H9 (cell line): ENCODE measurements around the gene ZRANB1. TPM values are rescaled to one million over a fixed set of nuclear protein-coding genes. Genes with fewer than 3 reads are reported as not detected.

ENCODE experiments used
- DNase-seq: peaks from one replicate; pipeline ENCODE4 v3.0.0-alpha.2; 2017
- H2AFZ ChIP-seq: one replicate; pipeline ENCODE4 v1.6.1; 2013; ENCODE audit warnings: mild to moderate bottlenecking, low read length, control low read depth, moderate library complexity
- H2AK5ac ChIP-seq: 2 replicates; pipeline ENCODE4 v1.6.1; 2013; ENCODE audit warnings: low read length, control low read depth, mixed read lengths; ENCODE audit not compliant: insufficient read length
- H2BK120ac ChIP-seq: one replicate; pipeline ENCODE4 v1.6.1; 2013; ENCODE audit warnings: low read depth, mild to moderate bottlenecking, low read length, control low read depth, inconsistent platforms; ENCODE audit not compliant: poor library complexity, severe bottlenecking
- H2BK12ac ChIP-seq: 2 replicates; pipeline ENCODE4 v1.6.1; 2013; ENCODE audit warnings: low read length, control low read depth, mixed read lengths, low read depth; ENCODE audit not compliant: insufficient read length
- H2BK15ac ChIP-seq: 2 replicates; pipeline ENCODE4 v1.6.1; 2013; ENCODE audit warnings: low read depth, low read length, control low read depth
- H2BK20ac ChIP-seq: one replicate; pipeline ENCODE4 v1.6.1; 2013; ENCODE audit warnings: low read depth, mild to moderate bottlenecking, low read length, control low read depth, inconsistent platforms; ENCODE audit not compliant: poor library complexity, severe bottlenecking
- H2BK5ac ChIP-seq: 2 replicates; pipeline ENCODE4 v1.6.1; 2013; ENCODE audit warnings: low read length, control low read depth, mixed read lengths; ENCODE audit not compliant: insufficient read length
- H3K14ac ChIP-seq: 2 replicates; pipeline ENCODE4 v1.6.1; 2013; ENCODE audit warnings: low read length, control low read depth; ENCODE audit not compliant: insufficient read depth
- H3K18ac ChIP-seq: 2 replicates; pipeline ENCODE4 v1.6.1; 2013; ENCODE audit warnings: low read depth, mild to moderate bottlenecking, mixed read lengths, low read length, control low read depth; ENCODE audit not compliant: insufficient read length
- H3K23ac ChIP-seq: 2 replicates; pipeline ENCODE4 v1.6.1; 2013; ENCODE audit warnings: low read length, control low read depth, mixed read lengths, low read depth; ENCODE audit not compliant: insufficient read length
- H3K23me2 ChIP-seq: 2 replicates; pipeline ENCODE4 v1.6.1; 2013; ENCODE audit warnings: low read depth, mild to moderate bottlenecking, mixed read lengths, low read length, control low read depth; ENCODE audit not compliant: insufficient read length, poor library complexity, severe bottlenecking
- H3K27ac ChIP-seq: 2 replicates; pipeline ENCODE4 v1.5.1; 2013; ENCODE audit warnings: low read length, control low read depth, mixed read lengths, low read depth; ENCODE audit not compliant: insufficient read length
- H3K27me3 ChIP-seq: 2 replicates; pipeline ENCODE4 v1.6.1; 2013; ENCODE audit warnings: low read length, control low read depth, inconsistent platforms; ENCODE audit not compliant: insufficient read depth
- H3K4ac ChIP-seq: 2 replicates; pipeline ENCODE4 v1.6.1; 2013; ENCODE audit warnings: low read depth, mild to moderate bottlenecking, control low read depth, inconsistent platforms, low read length, moderate library complexity
- H3K4me1 ChIP-seq: 2 replicates; pipeline ENCODE4 v1.6.1; 2013; ENCODE audit warnings: low read length, control low read depth, inconsistent platforms; ENCODE audit not compliant: insufficient read depth
- H3K4me2 ChIP-seq: 2 replicates; pipeline ENCODE4 v1.6.1; 2013; ENCODE audit warnings: low read length, control low read depth, mixed read lengths; ENCODE audit not compliant: insufficient read length, insufficient read depth
- H3K56ac ChIP-seq: 2 replicates; pipeline ENCODE4 v1.6.1; 2013; ENCODE audit warnings: low read depth, mild to moderate bottlenecking, mixed read lengths, low read length, control low read depth; ENCODE audit not compliant: insufficient read length
- H3K79me1 ChIP-seq: 2 replicates; pipeline ENCODE4 v1.6.1; 2013; ENCODE audit warnings: low read depth, mild to moderate bottlenecking, moderate library complexity, low read length, control low read depth, inconsistent platforms; ENCODE audit not compliant: insufficient read depth, poor library complexity, severe bottlenecking
- H3K79me2 ChIP-seq: 2 replicates; pipeline ENCODE4 v1.6.1; 2013; ENCODE audit warnings: low read length, control low read depth, inconsistent platforms; ENCODE audit not compliant: insufficient read depth
- H3K9ac ChIP-seq: 2 replicates; pipeline ENCODE4 v1.6.1; 2013; ENCODE audit warnings: low read length, control low read depth, mixed read lengths; ENCODE audit not compliant: insufficient read length; ENCODE audit errors: extremely low read depth
- H3K9me3 ChIP-seq: one replicate; pipeline ENCODE4 v1.6.1; 2013; ENCODE audit warnings: low read depth, low read length, inconsistent platforms; ENCODE audit not compliant: control insufficient read depth
- H3T11ph ChIP-seq: one replicate; pipeline ENCODE4 v1.6.1; 2013; ENCODE audit warnings: mild to moderate bottlenecking, low read length, control low read depth, inconsistent platforms
- H4K20me1 ChIP-seq: one replicate; pipeline ENCODE4 v1.6.1; 2013; ENCODE audit not compliant: control insufficient read depth, insufficient read length, insufficient read depth
- H4K5ac ChIP-seq: 2 replicates; pipeline ENCODE4 v1.6.1; 2013; ENCODE audit warnings: low read depth, mild to moderate bottlenecking, mixed read lengths, low read length, control low read depth; ENCODE audit not compliant: insufficient read length
- H4K8ac ChIP-seq: replicated peaks from 2 replicates; pipeline ENCODE4 v1.6.1; 2013; ENCODE audit warnings: low read length, control low read depth, mixed read lengths, low read depth; ENCODE audit not compliant: insufficient read length
- H4K91ac ChIP-seq: 2 replicates; pipeline ENCODE4 v1.6.1; 2013; ENCODE audit warnings: low read depth, mild to moderate bottlenecking, moderate library complexity, mixed read lengths, low read length, control low read depth; ENCODE audit not compliant: insufficient read length
- H3K27ac Mint-ChIP-seq, 3 experiments: 2 replicates in 2 of 3; 3 replicates in 1 of 3; pipeline ENCODE4 v1.8.0; 2020 to 2021; ENCODE audit warnings: mixed read lengths in 3 of 3, mild to moderate bottlenecking in 1 of 3, moderate library complexity in 1 of 3
- H3K27me3 Mint-ChIP-seq: 2 replicates; pipeline ENCODE4 v1.8.0; 2021; ENCODE audit warnings: low read depth, mild to moderate bottlenecking, moderate library complexity, mixed read lengths
- H3K36me3 Mint-ChIP-seq, 3 experiments: 2 replicates in 2 of 3; 3 replicates in 1 of 3; pipeline ENCODE4 v1.8.0; 2020 to 2021; ENCODE audit warnings: low read depth in 3 of 3, mixed read lengths in 3 of 3; ENCODE audit not compliant: insufficient read depth in 1 of 3
- H3K4me1 Mint-ChIP-seq, 2 experiments: 2 replicates each; pipeline ENCODE4 v1.8.0; 2020; ENCODE audit warnings: mixed read lengths in 2 of 2
- H3K4me3 Mint-ChIP-seq, 2 experiments: 2 replicates in 1 of 2; 3 replicates in 1 of 2; pipeline ENCODE4 v1.8.0; 2020 to 2021; ENCODE audit warnings: mild to moderate bottlenecking in 2 of 2, mixed read lengths in 2 of 2, moderate library complexity in 1 of 2
- H3K9me3 Mint-ChIP-seq, 2 experiments: 2 replicates in 1 of 2; 3 replicates in 1 of 2; pipeline ENCODE4 v1.8.0; 2020; ENCODE audit warnings: mild to moderate bottlenecking in 2 of 2, mixed read lengths in 2 of 2, moderate library complexity in 1 of 2
- CTCF ChIP-seq: fragments of 200-600 bp; sonication (generic); conservative IDR thresholded peaks from 3 replicates; pipeline ENCODE4 v1.8.0; 2021; ENCODE audit warnings: antibody characterized with exemption, mild to moderate bottlenecking
- WGBS: extraction: QIAGEN DNeasy Blood & Tissue Kit; methylation state at CpG from one replicate; pipeline ENCODE4 v1.1.7; 2013; ENCODE audit warnings: missing lambda C conversion rate, low lambda C conversion rate, mixed read lengths; ENCODE audit not compliant: insufficient read length; ENCODE audit errors: extremely low coverage; 5-methylcytosine and 5-hydroxymethylcytosine counted together
- total RNA-seq: library from RNA; stranded (reverse); gene quantifications from 2 replicates; pipeline ENCODE4 v1.2.1, GENCODE V29; 2021

The ZRANB1 gene
- total RNA-seq, 1 experiment from 2014 or later: 17.4 TPM

- Histone ChIP-seq H3K79me1 (peaks cover 11% of the 10 kb centered on the region), H3K14ac (no peak overlapping the region), H3K4ac (no peak overlapping the region), H3K56ac (no peak overlapping the region), H2BK20ac (no peak overlapping the region), H2AFZ (no peak overlapping the region), H3T11ph (no peak overlapping the region), H4K8ac (no peak overlapping the region), H3K4me2 (no peak overlapping the region), H2BK15ac (no peak overlapping the region), H3K79me2 (peaks cover 36% of the 10 kb centered on the region; the same call in 1 of the 2 replicates), H2BK120ac (no peak overlapping the region), H4K91ac (no peak overlapping the region), H3K23ac (no peak overlapping the region), H3K18ac (no peak overlapping the region), H4K5ac (no peak overlapping the region), H3K27me3 (no peaks in the 10 kb centered on the region), H2BK5ac (no peak overlapping the region), H4K20me1 (no peaks in the 10 kb centered on the region), H2BK12ac (no peak overlapping the region), H3K4me1 (no peaks in the 10 kb centered on the region; the same call in 1 of the 2 replicates), H3K9me3 (no peaks in the 10 kb centered on the region), H3K23me2 (no peaks in the 10 kb centered on the region), H2AK5ac (no peak overlapping the region), H3K9ac (no peak overlapping the region), H3K27ac (no peak overlapping the region)
- Mint-ChIP-seq H3K36me3 (peaks cover 33 to 72% (median 55%) of the 10 kb centered on the region in 3 experiments), H3K4me3 (no peak overlapping the region), H3K9me3 (no peaks in the 10 kb centered on the region; a peak in 1 of 5 replicates), H3K27me3 (no peaks in the 10 kb centered on the region; the same call in 1 of the 2 replicates), H3K27ac (peak overlapping the region in 1 of 3 experiments; percentile 82; a peak in 2 of 7 replicates), H3K4me1 (peaks cover 40 to 51% of the 10 kb centered on the region in 2 experiments)
- WGBS: no CpG with 5 or more reads among the region's 15 CpGs
- TF ChIP-seq CTCF: no peak
- DNase-seq: no peak
Measured at GRCh38 chr10:125012851-125013528, 71.1 kb downstream of the ZRANB1 start.
